ENCODE data around the gene ZC3HAV1.

DNA sequence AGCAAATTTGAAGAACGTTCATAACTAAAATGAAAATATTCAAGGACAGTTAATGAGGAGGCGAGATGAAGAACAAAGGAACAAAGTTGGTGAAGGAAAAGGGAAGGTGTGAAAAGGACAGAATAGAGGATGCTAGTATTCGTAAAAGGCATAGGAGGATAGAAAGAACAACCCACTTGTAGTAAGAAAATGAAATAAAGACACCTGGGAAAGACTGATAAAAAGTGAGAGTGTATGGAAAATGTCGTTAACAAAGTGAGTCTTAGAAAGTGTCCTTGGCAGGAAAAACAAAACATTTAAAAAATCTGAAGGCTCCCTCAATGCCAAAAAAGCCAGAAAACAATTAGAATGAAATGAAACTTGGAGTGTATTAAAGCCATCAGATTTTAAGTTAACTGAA, 29.6 kb upstream of the ZC3HAV1 start:
- TF ChIP-seq, protein P1, sequence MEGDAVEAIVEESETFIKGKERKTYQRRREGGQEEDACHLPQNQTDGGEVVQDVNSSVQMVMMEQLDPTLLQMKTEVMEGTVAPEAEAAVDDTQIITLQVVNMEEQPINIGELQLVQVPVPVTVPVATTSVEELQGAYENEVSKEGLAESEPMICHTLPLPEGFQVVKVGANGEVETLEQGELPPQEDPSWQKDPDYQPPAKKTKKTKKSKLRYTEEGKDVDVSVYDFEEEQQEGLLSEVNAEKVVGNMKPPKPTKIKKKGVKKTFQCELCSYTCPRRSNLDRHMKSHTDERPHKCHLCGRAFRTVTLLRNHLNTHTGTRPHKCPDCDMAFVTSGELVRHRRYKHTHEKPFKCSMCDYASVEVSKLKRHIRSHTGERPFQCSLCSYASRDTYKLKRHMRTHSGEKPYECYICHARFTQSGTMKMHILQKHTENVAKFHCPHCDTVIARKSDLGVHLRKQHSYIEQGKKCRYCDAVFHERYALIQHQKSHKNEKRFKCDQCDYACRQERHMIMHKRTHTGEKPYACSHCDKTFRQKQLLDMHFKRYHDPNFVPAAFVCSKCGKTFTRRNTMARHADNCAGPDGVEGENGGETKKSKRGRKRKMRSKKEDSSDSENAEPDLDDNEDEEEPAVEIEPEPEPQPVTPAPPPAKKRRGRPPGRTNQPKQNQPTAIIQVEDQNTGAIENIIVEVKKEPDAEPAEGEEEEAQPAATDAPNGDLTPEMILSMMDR (IDR thresholded peaks at IDR 0.05), result no peak
- no peak for TF ChIP-seq POLR2A (IDR thresholded peaks at IDR 0.05)

Measured in adrenal gland (tissue), 5 donors.